CD4-positive, alpha-beta T cell treated with Interleukin-15 for 1 hour (primary cell): Measurements from ENCODE around the gene LPCAT4.

ENCODE experiments used
- DNase-seq: peaks from one replicate; pipeline ENCODE4 v3.0.0-alpha.2; 2020

The LPCAT4 gene

DNA sequence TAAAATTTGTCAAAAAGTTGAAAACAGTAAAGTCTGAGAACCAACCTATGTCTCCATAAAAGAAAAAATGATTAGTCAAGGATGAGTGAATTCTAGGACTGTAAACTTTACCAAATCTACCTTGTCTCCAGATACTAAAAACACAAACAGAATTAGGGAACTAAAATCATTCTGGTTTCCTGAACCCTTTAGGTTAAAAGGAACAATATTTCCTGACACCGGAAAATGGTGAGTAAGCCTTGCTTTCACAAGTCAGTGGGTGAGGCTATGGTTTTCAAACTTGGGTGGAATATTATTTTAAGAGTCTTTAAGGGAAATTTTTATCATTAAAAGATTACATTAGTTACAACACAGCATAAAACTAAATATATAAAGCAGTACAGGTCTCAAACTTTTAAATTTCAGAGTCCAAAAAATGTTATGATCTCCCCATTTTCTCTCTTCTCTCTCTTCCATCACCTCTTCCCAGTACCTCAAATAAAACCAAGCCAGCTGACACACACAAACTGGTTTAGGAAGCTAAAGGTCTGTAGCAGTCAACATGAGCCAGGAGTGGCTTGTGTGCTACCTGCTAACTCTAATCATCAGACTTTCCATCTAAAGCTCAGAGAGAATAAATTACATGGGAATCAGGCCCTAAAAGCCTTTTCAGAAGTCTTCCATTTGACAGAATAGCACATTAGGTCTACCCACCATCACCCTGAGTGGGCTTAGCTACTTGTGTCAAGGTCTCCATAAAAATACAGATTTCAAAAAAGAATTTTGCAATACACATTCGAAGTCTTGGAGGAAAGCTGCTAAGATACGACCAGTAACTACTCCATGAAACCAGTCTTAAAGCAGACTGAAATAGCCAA, 31.6 kb downstream of the LPCAT4 start:
- DNase-seq = no peak

DNA sequence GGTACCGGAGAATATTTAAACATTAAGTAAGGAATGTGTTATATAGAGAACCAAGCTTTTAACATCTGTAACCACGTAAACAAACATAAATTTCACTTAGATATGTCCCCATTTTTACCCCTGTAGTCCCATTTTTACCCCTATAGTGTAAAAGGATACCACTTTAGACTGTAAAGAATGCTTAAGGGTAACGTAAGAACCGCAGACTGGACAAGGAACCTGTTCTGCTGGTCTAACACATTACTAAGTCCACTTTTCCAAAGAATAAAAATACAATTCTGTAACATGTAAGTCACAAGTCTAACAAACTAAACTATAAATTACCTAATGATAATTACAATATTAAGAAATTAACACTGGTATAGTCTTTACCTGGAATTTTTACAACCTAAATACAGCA, 32.3 kb downstream of the LPCAT4 start:
- no peak for DNase-seq

DNA sequence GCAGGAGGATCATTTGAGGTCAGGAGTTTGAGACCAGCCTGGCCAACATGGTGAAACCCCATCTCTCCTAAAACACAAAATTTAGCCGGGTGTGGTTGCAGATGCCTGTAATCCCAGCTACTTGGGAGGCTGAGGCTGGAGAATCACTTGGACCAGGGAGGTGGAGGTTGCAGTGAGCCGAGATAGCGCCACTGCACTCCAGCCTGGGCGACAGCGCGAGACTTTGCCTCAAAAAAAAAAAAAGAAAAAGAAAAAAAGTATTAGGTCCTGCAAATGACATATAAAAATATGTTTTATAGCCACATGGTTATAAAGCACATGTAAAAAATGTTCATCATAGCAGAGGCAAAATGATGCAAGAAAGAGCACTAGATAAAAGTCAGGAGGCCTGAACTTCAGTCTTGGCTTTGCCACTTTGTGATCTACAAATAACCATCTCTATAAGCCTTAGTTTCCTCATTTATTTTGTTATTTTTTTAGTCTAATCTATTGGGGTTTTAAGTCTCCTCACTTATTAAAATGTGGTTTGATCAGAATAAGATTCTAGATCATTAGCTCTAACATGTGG, 34.4 kb downstream of the LPCAT4 start:
- DNase-seq = no peak

DNA sequence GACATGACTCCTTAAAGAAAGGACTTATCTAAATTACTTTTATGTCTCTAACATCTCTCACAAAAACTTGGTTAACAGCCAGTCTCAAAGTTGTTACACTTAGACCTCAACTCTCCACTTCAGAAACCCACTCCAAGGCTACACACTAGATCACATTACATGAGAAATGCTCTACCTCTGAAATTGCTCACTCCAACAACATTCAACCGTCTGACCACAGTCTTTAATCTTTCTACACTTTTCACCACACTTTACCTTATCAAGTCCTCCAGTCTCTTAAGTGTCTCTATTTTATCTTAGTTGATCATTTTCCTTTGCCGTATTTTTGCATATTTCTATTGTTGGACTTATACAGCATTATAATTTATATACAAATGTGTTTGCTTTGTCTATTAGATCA, 35.2 kb downstream of the LPCAT4 start:
- DNase-seq = no peak

DNA sequence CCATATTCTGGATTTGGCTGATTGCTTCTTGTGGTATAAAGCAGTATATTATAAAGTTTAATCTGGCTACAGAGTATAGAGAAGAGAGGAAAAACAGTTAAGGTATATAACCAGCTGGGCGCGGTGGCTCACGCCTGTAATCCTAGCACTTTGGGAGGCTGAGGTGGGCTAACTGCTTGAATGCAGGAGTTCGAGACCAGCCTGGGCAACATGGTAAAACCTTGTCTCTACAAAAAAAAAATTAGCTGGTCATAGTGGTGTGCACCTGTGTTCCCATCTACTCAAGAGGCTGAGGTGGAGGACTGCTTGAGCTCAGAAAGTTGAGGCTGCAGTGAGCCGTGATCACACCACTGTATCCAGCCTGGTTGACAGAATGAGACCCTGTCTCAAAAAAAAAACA, 36.7 kb downstream of the LPCAT4 start:
- DNase-seq = no peak

DNA sequence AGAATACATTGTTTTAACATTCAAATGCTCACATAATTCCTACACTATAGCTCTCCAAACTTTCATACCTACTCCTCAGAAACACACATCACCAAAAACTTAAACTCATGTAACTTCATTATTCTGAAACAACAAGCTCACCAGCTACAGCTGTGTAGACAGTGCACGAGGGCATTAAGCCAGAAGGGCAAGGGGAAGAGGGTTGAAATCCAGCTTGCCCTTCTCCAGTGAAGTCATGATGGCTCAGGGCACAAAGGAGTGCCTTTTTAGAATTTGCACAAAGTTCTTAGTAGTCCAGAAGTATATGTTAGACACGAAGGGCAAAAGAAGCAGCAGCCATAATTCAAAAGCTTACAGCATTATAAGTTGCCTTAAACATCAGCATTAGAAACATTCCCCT, 38.0 kb downstream of the LPCAT4 start:
- no peak for DNase-seq

DNA sequence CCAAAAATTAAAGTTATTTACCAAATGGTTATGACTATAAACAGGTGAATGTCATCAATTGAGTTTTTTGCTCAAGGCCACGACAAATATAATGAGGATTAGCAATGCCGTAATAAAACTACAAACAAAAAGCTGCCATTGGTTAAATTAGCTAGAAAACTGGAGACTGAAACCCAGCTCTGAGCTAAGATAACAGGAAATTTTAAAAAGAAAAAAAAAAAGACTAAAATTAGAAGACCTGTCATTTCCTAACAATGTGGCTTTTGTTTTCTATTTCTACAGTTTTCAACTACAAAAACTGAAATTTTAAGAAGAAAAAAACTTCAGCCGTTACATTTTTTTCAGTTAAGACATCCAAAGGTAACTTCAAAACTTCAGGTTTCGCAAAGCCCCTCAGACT, 39.1 kb downstream of the LPCAT4 start:
- DNase-seq = no peak

DNA sequence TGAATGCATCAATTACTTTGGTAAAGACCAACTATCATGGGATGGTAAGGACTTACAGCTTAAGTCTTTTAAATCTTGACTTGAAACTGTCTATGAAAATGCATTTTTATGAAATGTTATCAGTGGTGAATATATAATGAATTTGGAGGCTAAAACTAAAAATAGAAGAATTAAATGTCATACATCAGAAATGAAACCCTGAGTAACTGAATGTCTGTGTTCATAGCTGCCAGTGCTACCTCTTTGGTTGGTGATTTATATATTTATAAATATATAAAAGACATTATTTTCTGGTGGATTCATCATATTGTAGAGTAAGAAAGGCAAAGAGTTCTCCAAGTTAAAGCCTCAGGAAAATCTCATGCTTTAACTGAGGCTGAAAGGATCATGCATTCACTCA, 41.6 kb downstream of the LPCAT4 start:
- DNase-seq = no peak

DNA sequence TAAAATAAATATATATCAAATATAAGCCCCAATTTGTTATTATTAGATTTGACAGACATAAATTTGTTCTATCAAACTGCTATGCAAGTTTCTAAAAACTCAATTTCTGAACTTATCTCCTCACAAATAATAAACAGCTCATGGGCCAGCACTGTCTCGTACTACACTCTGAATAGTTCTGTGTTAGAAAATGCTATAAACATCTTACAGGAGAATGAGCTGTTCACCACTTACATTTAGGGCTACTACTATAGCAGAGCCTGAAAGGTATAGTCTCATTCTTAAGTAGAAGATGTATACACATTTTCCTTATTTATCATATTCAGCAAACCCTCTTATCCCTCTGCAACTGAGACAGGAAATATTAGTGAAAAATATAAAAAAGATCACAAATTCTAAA, 42.1 kb downstream of the LPCAT4 start:
- DNase-seq = no peak

DNA sequence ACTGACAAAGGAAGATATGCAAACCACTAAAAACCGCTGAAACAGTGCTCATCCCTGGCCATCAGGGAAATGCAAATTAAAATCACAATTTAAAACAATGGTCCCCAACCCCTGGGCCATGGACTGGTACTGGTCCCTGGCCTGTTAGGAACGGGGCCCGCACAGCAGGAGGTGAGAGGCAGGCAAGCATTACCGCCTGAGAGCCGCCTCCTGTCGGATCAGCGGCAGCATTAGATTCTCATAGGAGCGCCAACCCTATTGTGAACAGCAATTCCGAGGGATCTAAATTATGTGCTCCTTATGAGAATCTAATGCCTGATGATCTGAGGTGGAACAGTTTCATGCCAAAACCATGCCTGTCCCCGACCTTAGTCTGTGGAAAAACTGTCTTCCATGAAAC, 43.8 kb downstream of the LPCAT4 start:
- DNase-seq = no peak

DNA sequence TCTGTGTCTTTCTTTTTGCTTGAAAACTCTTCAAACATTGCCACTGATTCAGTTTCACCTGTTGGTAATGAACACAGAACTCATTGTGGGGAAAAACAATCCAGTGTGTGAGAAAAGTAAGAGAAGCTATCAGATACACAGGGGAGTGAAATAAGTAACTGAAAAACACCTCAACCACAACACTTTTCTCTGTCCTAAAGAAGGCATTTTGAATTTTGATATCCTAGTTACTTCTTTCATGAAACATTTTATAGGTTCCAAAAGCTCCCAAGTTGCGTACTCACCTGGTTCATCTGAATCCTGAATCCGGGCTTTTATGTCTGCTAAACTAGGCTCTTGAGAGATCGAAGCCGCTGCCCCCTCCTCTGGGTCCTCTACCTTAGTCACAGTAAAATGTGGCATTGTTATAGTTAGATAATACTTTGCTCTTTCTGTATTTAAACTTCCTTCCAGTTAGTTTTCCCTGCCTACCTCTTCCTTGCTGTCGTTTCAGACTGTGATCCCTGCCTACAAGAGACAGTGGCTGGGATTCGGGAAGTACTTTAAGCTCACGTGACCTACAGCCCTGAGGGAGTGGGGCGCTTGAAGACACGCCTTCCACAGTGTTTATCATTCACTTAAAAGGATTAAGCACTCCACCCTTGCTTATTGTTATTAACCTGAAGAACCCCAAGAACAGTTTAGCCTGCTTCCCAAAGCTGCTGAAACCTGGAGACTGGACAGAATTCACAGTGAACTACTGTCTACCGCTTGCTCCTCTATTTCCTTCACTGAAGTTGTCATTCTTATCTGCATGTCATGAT, 48.5 kb downstream of the LPCAT4 start:
- DNase-seq = peak; percentile 23

DNA sequence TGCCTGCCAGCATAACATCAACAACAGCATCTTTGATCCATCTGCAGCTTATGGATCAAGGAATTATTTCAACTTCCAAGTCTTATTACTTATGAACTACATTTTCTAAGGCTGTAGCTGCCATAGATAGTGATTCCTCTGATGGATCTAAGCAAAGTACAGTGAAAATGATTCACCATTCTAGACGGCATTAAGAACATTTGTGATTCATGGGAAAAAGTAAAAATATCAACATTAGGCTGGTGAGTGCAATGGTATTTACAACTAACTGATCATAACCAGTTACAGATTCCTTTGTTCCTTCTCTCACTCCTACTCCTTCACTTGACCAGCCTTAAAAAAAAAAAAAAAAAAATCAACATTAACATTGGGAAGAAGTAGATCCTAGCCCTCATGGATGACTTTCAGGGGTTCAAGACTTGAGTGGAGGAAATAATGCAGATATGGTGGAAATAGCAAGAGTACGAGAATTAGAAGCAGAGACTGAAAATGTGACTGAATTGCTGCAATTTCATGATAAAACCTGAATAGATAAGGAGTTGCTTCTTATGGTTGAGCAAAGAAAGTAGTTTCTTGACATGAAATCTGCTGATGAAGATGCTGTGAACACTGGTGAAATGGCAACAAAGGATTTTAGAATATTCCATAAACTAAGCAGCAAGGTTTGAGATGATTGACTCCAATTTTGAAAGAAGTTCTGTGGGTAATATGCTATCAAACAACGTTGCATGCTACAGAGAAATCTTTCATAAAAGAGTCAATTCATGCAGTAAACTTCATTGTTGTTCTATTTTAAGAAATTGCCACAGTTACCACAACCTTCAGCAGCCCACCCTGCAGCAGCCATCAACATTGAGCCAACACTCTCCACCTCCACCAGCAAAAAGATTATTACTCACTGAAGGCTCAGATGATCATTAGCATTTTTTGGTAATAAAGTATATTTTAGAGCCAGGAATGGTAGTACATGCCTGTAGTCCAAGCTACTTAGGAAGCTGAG, 52.2 kb downstream of the LPCAT4 start:
- DNase-seq = no peak

DNA sequence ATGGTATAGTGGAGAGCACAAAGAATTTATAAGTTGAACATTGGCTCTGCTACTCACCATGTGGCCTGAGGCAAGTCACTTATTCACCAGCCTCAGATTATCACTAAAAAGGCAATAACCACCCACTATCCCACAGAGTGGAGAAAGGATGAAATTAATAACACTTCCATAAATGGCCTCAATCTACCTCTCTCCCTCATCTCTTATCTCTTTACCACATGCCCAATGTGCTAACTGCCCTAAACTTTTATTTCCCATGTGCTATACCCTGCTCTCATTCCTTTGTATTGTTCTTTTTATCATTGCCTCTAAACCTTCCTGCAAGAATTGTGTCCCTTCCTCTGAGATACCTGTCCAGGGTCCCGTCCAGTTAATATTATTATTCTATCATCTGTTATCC, 55.4 kb downstream of the LPCAT4 start:
- DNase-seq = no peak
